MM.1S (cell line): ENCODE data around the gene MNX1.

ENCODE experiments used
- EZH2 ChIP-seq: fragments of 300-600 bp; sonication (generic); optimal IDR thresholded peaks from 2 replicates; pipeline ENCODE3; 2017; ENCODE audit warnings: low read depth, mild to moderate bottlenecking, antibody characterized with exemption, low read length, mixed read lengths
- TF ChIP-seq, protein P1 (sequence below): fragments of 300-600 bp; sonication (generic); IDR thresholded peaks from 2 replicates; pipeline ENCODE4 v1.5.1; 2016; ENCODE audit warnings: antibody characterized with exemption, low read length, mixed read lengths

DNA sequence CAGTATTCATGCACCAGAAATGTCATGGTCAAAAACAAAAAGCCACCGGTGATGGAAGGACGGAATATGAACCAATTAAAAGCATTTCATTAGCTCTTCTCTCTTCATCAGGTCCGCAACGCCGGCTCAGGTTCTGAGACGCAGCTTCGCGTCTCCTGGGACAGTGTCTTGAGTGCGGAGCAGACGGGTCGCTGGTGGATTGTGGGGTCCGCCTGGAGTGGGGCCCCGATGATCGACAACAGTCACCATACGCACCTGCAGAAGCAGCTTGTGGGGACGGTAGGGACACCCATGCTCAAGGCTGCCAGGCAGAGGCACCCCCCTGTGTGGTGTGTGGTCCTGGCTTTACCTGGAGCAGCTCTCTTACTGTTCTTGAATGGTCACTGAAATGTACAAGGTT is 47.6 kb downstream of the MNX1 start:
- TF ChIP-seq, protein P1, sequence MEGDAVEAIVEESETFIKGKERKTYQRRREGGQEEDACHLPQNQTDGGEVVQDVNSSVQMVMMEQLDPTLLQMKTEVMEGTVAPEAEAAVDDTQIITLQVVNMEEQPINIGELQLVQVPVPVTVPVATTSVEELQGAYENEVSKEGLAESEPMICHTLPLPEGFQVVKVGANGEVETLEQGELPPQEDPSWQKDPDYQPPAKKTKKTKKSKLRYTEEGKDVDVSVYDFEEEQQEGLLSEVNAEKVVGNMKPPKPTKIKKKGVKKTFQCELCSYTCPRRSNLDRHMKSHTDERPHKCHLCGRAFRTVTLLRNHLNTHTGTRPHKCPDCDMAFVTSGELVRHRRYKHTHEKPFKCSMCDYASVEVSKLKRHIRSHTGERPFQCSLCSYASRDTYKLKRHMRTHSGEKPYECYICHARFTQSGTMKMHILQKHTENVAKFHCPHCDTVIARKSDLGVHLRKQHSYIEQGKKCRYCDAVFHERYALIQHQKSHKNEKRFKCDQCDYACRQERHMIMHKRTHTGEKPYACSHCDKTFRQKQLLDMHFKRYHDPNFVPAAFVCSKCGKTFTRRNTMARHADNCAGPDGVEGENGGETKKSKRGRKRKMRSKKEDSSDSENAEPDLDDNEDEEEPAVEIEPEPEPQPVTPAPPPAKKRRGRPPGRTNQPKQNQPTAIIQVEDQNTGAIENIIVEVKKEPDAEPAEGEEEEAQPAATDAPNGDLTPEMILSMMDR, result no peak
- TF ChIP-seq EZH2, result no peak
